NOMO-1 treated with DMSO at 0.1 percent for 48 hours (cell line): ENCODE measurements around the gene ALS2.
A peak's percentile ranks its signal among the peaks of the same experiment; 100 is the strongest.
"Not testable (repeated sequence)": the region's sequence is repeated elsewhere in the genome, so short reads cannot be mapped to it uniquely, and the experiment has no call there.

ENCODE experiments used
- DNase-seq: peaks from one replicate; lab custom pipeline; 2025; ENCODE audit not compliant: unreplicated experiment; lab: John Stamatoyannopoulos, UW

The ALS2 gene

DNA sequence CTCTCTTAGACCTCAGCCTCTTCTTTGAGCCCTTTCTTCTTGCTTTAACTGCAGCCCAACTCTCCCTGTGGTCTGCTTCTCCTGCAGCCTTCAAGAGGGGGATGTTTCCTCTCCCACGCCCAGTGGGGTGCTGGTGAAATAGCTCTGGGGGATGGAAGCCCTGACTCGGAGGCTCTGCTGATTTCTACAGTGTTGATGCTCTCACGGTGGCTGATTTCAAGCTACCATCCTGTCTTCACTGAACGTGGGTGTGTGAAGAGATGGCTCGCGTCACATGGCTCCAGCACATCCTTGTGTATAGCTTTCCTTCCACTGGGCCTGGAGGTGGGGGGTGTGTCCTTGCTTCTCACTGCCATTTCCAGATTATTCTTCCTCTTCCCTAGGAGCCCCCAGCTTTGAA lies 102.3 kb downstream of the ALS2 start:
- DNase-seq, result no peak

DNA sequence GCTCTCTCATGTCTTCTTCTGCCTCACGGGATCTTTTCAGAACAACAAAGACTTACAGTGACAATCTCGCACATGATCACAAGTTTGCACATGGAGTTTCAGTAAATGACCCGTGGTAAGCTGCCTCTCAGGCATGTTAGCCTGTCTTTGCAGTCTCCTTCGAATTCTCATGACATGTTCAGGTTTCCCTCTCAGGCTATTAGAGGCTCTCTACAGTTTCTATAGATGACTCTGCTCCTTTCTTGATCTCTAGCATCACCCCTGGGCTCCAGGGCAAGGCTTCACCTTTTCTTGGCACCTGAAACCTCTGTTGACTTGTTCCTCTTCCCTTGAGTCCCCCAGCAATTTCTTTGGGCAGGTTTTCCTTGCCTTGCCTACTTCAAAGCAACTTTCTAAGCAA lies 105.3 kb downstream of the ALS2 start:
- no peak for DNase-seq

DNA sequence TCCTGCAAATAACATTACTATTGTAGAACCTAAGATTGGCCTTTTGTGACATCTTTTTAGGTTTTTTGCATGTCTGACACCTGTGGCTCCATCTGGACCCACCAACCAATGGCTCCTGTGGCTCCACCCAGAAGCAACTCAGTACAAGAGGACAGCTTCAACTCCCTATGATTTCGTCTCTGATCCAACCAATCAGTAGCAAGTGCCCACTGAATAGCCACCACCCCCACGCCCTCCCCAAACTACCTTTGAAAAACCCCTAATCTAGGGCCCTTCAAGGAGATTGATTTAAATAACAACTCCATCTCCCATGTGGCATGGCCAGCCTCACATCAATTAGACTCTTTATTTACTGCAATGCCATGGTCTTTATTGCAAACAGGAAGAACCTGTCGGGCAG lies 105.9 kb downstream of the ALS2 start:
- DNase-seq, result no peak

DNA sequence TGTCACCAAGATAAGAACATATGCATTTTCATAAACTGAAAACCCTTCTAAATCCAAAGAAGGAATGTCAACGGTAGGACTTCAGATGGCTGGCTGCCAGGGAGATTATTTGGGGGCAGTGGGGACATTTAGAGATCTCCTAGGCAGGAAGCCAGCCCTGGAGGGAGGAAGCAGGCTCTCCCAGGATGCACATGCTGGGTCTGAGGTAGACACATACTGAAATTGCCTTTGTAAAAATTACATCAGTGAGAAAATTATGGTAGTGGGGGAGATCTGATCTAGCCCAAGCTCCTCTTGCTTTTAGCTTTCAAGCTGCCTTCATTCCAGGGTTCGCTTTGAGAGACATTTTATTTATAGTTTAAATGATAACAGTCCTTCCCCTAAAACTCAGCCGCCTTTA lies 106.4 kb downstream of the ALS2 start:
- no peak for DNase-seq

DNA sequence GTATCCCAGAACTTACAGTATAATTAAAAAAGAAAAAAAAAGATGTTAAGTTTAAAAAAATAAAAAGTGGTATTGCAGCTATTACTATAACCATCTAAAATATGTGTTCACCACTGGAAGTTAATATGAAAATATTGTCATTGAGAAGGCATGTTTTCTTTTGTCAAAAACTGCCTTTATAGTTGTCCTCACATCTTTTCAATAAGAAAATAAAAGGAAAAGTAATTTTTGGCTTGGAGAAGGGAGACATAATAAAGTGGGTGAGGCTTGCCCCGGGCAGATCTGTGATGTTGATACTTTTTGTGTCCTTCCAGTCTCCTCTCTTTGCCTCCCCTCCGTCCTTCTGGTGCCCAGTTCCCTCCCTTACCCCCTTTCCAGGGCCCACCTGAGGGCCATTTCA lies 107.2 kb downstream of the ALS2 start:
- no peak for DNase-seq

DNA sequence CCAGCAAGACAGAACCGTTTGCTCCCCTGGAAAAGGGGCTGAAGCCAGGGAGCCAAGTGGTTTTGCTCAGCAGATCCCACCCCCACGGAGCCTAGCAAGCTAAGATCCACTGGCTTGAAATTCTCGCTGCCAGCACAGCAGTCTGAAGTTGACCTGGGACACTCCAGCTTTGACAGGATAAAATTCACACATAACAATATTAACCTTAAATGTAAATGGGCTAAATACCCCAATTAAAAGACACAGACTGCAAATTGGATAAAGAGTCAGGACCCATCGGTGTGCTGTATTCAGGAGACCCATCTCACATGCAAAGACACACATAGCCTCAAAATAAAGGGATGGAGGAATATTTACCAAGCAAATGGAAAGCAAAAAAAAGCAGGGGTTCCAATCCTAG lies 109.5 kb downstream of the ALS2 start:
- DNase-seq, result not testable (repeated sequence)

DNA sequence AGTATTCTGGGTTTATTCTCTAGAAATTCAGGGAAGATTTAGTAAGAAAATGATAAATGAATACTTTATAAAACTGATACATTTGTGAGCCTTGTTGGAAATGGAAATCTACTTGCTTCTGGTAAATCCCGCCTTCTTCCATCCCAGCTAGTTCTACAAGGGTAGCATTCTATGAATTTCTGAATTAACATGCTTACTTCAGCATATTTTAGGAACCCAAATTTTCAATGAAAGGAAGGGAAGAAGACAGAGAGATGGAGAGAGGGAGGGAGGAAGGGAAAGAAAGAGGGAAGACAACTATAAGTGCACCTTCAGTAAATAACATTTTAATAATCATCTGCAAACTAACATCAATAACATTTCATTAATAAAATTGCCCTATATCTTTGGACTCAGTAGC lies 110.9 kb downstream of the ALS2 start:
- no peak for DNase-seq

DNA sequence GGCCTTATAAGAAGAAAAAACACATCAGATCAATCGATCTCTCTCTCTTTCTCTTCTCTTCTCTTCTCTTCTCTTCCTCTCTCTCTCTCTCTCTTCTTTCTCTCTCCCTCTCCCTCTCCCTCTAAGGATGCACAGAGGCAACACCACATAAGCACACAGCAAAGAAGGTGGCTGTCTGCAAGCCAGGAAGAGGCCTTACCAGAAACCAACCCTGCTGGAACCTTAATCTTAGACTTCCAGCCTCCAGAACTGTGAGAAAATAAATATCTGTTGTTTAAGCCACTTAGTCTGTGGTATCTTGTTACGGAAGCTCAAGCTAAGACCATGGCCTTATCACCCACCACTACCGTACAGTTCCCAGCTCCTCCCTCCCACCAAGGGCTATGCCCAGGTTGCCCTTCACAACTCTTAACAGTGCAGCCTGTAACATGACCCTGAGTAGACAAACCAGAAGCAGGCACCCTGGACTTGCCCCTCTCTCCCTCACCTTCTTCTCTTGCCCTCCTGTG lies 112.3 kb downstream of the ALS2 start:
- no peak for DNase-seq

DNA sequence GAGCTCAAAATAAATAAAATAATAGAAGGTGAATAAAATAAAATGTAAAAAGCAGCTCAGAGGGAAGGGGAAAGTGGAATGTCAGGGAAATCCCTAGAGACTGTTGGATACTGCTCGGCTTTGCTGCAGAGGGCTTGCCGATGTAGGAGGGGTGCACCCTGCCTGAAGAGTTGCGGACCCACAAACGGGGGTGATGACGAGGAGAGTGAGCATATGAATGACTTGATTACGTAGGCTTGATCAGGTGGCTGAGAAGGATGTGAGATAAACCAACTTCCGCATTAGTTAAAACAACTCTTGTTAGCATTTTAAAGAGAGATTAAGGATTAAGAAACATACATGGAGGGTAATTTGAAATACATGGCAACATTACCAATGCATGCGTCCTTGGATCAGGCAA lies 116.4 kb downstream of the ALS2 start:
- DNase-seq, result no peak

DNA sequence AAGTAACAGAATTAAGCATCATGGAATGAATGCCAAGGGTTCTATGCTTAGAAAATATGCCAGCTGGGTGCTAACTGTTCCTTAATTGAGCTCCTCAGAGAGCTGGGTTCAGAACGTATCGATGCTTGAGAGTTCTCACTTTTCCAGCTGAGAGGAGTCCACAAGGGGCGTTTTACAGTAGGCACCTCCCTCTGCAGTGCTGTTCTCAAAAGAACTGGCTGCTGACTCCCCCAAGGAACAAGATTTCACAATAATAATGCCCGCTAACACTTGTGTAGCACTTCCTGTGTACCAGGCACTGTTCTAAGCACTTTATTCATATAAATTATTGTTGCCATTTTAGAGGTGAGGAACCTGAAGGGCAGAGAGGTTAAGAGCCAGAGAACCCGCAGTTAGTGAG lies 119.4 kb downstream of the ALS2 start:
- peak; percentile 44 for DNase-seq

DNA sequence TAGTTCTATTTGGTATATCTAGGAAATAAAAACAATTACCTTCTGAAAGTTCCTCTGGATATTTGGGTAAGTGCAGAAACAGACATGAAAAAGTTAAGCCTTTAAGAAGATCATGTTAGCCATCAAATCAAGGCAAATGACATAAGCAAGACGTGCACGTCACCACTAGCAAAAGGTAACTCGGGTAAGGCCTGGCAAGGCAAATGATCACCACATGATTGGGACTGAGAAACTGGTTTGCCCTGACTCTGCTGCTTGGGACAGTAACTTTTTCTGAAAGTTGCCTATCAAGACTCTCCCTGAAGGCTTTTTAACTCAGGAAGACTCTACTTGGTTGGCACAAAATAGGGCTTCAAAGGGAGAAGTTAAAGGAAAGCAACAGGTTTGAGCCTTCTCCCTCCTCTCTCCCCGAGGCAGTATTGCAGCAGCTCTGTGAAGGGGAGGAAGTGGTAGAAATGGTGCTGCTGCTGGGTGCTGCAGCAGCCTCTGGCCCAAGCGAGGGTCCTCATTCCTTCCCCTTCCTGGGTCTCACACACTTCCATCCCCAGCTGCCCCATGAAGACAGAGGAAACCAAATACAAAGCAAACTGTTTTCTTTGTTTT lies 120.3 kb downstream of the ALS2 start:
- no peak for DNase-seq

DNA sequence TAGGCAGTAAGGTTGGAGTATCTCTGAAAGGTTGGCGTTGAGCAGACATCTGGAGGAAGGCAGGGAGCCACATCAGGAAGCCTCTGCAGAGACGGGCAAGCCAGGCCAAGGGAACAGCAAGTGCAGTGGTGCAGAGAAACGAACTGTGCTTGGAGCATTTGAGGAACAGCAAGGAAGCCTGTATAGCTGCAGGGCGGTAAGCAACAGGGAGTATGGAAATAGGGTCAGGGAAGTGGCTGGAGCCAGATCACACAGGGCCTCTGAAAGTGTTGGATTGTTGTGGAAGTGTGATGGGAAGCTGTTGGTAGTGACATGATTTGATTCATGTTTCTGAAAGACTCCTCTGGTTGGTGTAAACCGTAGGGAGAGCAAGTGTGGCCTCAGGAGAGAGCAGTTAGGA lies 124.0 kb downstream of the ALS2 start:
- DNase-seq, result no peak

DNA sequence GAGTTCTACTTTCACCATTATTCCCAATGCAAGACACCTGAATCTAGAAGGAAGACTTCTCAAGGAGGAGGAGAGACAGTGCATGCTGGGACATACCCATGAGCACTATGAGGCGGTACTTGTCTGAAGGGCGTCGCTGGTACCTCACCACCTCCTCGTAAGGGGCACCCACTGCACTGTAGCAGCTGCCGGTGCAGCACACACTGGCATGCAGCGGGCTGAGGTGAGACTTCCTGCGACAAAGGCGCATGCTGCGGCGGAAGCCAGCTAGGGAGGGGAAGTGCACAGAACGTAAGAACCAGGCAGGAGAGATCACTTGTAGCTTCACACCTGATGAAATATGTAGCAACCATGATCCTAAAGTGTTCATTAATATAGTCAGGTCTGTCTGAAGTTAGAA lies 124.6 kb downstream of the ALS2 start:
- DNase-seq, result no peak

DNA sequence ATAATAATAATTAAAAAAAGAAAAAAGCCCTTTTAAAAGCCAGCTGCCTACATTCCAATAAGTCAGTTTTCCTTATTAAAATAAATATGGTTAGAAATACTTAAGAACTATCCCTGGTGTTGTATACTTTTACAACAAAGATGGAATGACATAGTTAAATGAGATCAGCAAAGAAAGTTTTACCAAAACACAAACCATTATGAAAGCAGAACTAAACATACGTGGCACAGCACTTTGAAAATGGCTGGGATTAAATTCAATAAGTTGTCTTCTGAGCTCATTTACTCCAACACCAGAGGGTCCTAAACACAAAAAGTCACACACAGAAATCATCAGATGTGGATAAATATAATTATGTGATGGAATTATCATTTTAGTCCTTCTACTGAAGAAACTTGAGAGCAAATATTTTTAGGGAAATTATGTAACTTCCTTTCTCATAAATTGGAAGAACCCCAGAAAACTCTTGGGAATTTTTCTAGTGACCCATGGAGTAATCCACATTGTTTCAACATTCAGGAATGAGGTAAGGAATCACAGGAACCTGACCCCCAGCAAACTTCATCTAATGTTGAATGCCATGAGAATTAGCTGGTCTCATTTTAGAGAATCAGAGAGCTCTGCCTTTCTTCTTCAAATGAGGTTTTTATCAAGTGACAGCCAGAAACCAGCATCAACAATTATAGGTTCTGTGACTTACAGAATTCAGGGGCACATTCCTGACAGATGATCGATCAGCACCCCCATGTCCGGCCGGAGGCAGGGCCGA lies 125.9 kb downstream of the ALS2 start:
- DNase-seq, result no peak

DNA sequence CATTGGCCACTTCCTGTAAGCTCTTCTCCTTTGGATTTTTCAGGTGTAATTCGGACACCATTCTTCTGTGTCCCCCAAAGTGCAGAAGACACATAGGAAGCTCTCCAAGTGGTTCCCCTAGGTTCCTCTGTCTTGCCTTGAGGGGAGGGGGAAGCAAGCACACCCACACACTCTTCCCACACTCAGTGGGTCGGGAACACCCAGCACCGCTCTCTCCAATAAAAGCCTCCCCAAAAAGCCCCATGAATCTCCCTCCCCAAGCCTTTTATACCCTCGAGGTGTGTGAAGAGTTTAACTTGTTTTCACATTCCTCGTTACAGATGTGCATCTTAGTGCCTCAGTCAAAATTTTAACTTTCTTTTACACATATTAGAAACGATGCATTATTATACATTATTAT lies 127.5 kb downstream of the ALS2 start:
- DNase-seq, result no peak
